ENCODE data around the gene ETS1. TPM values are rescaled to one million over a fixed set of nuclear protein-coding genes. Genes with fewer than 3 reads are reported as not detected.

The ETS1 gene
- total RNA-seq, 1 experiment from 2014 or later: 29.9 TPM

DNA sequence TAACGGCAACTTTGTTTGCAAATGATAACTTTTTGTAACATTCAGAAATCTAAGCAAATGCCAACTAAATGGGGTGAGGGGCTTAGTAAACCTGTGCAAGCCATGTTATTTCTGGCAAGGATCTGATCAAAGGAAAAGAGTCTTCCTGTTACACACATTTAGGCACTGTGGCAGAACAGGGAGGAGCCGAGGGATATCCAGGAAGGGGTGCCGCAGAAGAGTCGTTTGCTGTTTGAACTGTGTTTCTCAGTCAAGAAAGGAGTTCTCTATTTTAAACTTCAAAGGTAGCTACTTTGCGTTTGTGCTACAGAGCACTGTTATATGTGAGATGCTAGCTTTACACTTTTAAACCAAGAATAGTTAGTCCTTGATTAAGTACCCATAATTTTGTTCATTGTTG, 175.5 kb downstream of the ETS1 start:
- no peak overlapping the region for H3K56ac ChIP-seq (ENCODE audit: insufficient read length, low read depth, low read length)
- H3K4me1 Mint-ChIP-seq: no peaks in the 10 kb centered on the region

More for the DNA sequence above, 175.5 kb downstream of the ETS1 start:
- H2BK5ac ChIP-seq (ENCODE audit: insufficient read length, low read length): no peak overlapping the region
- WGBS (ENCODE audit: extremely low coverage, insufficient read length, low lambda C conversion rate): no CpG with 5 or more reads among the region's 5 CpGs
- H3K9ac ChIP-seq (ENCODE audit: extremely low read depth, insufficient read length, low read length): no peak overlapping the region
- no peak overlapping the region for H2AFZ ChIP-seq (ENCODE audit: low read length)
- no peak overlapping the region for H3K4me2 ChIP-seq (ENCODE audit: insufficient read depth, insufficient read length, low read length)
- Mint-ChIP-seq H3K4me3 (no peak overlapping the region), H3K27ac (no peak overlapping the region), H3K27me3 (ENCODE audit: low read depth) (no peaks in the 10 kb centered on the region), H3K36me3 (ENCODE audit: insufficient read depth in 1 of 3, low read depth in 3 of 3) (no peaks in the 10 kb centered on the region), H3K9me3 (no peaks in the 10 kb centered on the region; a peak in 1 of 5 replicates)
- H3K9me3 ChIP-seq (ENCODE audit: control insufficient read depth, low read depth, low read length): no peaks in the 10 kb centered on the region
- no peak overlapping the region for H4K8ac ChIP-seq (replicated peaks; ENCODE audit: insufficient read length, low read depth, low read length)
- H3T11ph ChIP-seq (ENCODE audit: low read length): no peak overlapping the region
- no peaks in the 10 kb centered on the region for H3K4me1 ChIP-seq (ENCODE audit: insufficient read depth, low read length)
- no peaks in the 10 kb centered on the region for H3K23me2 ChIP-seq (ENCODE audit: insufficient read length, low read depth, low read length, poor library complexity, severe bottlenecking)
- no peak overlapping the region for H3K4ac ChIP-seq (ENCODE audit: low read depth, low read length)
- no peak for TF ChIP-seq CTCF (conservative IDR thresholded peaks at IDR 0.05)
- no peaks in the 10 kb centered on the region for H3K79me2 ChIP-seq (ENCODE audit: insufficient read depth, low read length)
- H3K23ac ChIP-seq (ENCODE audit: insufficient read length, low read depth, low read length): no peak overlapping the region
- H2BK120ac ChIP-seq (ENCODE audit: low read depth, low read length, poor library complexity, severe bottlenecking): no peak overlapping the region
- no peak overlapping the region for H2BK15ac ChIP-seq (ENCODE audit: low read depth, low read length)
- DNase-seq: no peak
- H3K27ac ChIP-seq (ENCODE audit: insufficient read length, low read depth, low read length): no peak overlapping the region
- H4K20me1 ChIP-seq (ENCODE audit: control insufficient read depth, insufficient read depth, insufficient read length): no peaks in the 10 kb centered on the region
- no peak overlapping the region for H2AK5ac ChIP-seq (ENCODE audit: insufficient read length, low read length)
- H3K27me3 ChIP-seq (ENCODE audit: insufficient read depth, low read length): no peaks in the 10 kb centered on the region
- no peak overlapping the region for H3K14ac ChIP-seq (ENCODE audit: insufficient read depth, low read length)
- H2BK12ac ChIP-seq (ENCODE audit: insufficient read length, low read depth, low read length): no peak overlapping the region
- no peak overlapping the region for H3K18ac ChIP-seq (ENCODE audit: insufficient read length, low read depth, low read length)
- H3K79me1 ChIP-seq (ENCODE audit: insufficient read depth, low read depth, low read length, poor library complexity, severe bottlenecking): no peaks in the 10 kb centered on the region
- H4K5ac ChIP-seq (ENCODE audit: insufficient read length, low read depth, low read length): no peak overlapping the region
- H2BK20ac ChIP-seq (ENCODE audit: low read depth, low read length, poor library complexity, severe bottlenecking): no peak overlapping the region
- H4K91ac ChIP-seq (ENCODE audit: insufficient read length, low read depth, low read length): no peak overlapping the region

All from H9 (cell line).